Stimulated activated CD8-positive, alpha-beta memory T cell treated with anti-CD3 and anti-CD28 coated beads, Interleukin-15, amount 100 ng/mL, for 4 hours (primary cell): Measurements from ENCODE around the gene GYS1.

Experiments used
- DNase-seq, 2 donors: peaks; one replicate each; pipeline ENCODE4 v3.0.0-alpha.2; 2020; ENCODE audit warnings: low read depth in 2 of 2

GYS1 gene

DNA sequence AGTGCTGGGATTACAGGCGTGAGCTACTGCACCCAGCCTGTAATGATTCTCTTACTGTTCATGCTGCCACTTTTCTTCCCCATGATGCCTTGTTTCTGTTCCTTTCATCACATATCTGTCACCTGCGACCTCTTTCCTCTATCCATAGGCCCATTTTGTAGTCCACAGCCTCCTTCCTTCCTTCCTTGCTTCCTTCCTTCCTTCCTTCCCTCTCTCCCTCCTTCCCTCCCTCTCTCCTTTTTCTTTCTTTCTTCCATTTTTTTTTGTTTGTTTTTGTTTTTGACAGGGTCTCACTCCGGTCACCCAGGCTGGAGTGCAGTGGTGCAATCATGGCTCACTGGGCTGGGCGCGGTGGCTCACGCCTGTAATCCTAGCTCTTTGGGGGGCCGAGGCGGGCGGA is 4.2 kb downstream of the GYS1 start:
- DNase-seq, result no peak

DNA sequence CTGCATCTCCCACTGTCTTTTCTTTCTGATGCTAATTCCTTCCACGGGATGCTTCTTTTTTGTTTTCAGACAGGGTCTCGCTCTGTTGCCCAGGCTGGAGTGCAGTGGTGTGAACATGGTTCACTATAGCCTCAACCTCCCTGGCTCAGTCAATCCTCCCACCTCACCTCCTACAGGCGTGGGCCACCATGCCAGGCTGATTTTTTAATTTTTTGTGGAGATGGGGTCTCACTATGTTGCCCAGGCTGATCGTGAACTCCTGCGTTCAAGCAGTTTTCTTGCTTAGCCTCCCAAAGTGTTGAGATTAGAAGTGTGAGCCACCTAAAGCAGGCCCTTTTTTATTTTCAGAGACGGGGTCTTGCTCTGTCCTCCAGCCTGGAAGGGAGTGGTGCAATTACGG is 4.8 kb downstream of the GYS1 start:
- DNase-seq, result no peak

DNA sequence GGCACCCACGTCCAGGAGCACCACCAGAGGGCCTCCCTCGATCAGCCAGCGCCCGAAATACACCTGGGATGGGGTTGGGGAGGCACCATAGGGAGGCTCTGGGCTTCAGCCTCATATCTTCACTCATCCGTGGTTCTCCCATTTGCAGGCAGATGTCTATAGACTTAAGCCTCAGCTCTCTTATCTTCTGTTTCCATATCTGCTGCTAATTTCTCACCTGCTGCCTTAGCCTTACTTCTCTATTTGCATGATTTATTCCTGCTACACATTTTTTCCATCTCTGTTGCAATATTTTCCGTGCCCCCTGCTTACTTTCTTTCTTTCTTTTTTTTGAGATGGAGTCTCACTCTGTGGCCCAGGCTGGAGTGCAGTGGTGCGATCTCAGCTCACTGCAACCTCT is 5.8 kb downstream of the GYS1 start:
- no peak for DNase-seq

DNA sequence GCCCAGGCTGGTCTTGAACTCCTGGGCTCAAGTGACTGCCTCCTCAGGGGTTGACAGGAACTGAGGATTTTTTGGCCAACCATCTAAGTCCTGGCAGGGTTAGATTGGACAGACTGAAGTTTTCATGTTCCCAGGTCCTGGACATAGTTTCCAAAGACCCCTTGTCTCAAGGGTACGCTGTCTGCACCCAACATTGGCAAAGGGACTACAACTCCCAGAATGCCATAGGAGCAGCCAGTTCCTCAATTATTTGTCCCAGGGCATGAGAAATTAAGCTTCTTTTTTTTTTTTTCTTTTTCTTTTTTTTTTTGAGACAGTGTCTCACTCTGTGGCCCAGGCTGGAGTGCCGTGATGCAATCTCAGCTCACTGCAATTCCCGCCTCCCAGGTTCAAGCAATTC is 6.9 kb downstream of the GYS1 start:
- no peak for DNase-seq

DNA sequence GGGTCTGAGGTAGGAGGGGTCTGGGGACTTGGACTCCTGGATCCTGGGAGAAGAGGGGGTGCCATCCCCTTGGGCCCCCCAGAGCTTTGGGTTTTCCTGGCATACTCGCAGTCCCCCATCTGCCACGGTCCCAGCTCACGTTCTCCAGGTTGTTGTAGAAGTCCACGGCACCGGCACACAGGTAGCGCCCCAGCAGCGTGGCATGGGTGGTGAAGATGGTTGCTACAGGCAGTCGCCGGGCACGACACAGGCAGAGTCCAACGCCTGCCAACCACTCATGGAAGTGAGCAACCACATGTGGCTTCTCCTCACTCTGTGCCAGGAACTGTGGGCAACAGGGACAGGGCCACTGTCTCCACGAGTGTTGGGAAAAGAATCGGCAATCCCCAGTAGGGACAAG is 7.4 kb downstream of the GYS1 start:
- no peak for DNase-seq

DNA sequence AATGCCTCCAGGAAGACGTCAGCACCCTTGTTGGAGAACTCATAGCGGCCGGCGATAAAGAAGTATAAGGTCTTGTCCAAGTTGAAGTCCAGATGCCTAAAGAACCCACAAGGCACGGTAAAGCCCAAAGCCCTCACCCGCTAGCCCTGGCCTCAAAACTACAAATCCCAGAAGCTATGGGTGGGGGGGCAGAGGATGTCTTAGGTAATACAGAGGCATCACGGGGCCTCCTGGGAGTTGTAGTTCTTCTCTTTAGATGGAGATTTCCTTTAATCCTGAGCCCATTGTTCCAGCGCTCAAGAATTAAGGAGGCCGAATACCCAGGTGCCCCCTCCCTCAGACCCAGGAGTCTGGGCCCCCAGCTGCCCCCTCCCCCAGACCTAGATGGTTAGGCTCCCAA is 10.8 kb downstream of the GYS1 start:
- DNase-seq, result no peak

DNA sequence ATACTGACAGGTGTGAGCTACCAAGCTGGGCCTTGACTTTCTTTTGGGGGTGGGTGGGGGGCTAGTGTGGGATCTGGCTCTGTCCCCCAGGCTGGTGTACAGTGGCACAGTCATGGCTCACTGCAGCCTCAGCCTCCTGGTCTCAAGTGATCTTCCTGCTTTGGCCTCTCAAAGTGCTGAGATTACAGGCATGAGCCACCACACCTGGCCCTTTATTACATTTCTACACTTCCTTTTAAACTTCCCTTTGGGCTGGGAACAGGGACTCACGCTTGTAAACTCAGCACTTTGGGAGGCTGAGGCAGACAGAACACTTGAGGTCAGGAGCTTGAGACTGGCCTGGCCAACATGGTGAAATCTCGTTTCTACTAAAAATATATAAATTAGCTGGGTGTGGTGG is 16.0 kb downstream of the GYS1 start:
- DNase-seq, result no peak

DNA sequence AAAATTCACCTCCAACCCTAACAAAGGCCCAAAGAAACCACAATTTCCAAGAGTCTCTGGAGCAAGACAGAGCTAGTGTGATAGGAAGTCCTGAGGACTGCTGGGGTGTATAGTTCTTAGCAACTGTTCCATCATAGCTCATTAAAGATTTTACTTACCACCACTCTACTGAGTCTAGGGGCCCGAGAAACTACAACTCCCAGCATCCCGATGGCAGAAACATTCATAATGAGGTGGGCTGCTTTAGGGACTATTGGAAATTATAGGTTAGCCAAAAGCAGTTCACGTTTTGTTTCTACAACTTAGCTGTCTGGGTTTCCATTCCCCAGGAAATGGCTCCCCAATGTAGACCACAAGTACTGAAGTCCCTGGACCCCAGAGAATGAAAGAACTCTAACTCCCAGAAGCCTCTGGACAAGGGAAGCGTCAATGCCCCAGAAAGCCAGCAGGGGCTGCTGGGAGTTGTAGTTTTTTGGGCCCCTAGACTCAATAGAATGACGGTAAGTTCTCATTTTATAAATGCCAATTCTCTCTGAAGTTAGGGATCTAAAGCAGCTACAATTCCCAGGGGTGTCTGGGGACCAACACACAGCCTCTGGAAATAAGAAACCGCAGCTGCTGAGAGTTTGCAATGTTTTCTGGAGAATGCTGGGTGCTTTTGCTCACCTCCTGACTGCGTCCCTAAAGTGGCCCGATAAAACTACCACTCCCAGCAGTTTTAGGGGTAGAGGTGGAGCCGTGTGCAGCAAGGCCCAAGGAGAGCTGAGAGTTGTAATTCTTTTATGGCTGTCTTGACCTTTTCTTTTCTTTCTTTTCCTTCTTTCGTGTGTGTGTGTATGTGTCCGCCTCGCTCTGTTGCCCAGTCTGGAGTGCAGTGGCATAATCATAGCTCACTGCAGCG is 16.9 kb downstream of the GYS1 start:
- DNase-seq, result no peak

DNA sequence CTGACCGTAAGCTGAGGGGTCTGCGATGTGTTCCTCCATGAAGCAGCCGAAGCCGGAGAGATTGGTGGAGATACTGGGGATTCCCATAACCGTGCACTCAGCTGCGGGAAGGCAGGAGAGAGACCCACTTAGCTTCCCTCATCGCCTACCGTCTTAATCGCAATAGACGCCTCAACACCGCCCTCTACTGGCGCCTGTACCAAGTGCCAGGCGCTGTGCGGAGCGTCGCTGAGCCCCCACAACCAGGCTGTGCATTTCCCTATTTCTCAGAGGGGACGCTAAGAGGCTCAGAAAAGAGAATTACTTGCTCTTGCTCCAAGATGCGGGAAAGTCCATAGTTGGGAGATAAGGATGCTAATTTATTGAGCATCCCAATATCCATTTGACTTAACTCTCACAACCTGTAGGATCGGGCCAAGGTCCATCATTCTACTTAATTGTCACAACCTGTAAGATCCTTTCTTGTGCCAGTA is 22.1 kb downstream of the GYS1 start:
- DNase-seq, result peak; percentile 52 to 56

DNA sequence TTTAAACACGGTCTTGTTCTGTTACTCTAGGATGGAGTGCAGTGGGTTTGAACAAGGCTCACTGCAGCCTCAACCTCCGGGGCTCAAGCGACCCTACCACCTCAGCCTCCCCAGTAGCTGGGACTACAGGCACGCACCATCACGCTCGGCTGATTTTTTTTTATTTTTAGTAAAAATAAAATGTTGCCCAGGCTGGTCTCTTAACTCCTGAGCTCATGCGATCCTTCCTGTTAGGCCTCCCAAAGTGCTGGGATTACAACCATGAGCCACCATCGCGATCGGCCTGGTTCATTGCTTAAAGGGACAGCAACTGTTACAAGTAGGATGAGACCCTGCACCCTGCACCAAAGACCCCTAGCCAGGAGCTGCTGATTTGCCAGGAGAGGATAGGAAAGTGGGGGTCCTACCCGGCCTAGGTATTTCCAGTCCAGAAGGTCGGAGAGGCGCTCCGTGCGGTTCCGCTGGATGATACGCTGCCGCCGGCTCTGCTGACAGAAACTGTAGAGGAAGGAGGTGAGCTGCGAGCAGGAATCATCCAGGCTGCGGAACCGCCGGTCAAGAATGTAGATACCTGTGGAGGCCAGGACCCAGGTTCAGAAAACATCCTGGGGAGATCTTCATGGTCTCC is 22.9 kb downstream of the GYS1 start:
- no peak for DNase-seq

DNA sequence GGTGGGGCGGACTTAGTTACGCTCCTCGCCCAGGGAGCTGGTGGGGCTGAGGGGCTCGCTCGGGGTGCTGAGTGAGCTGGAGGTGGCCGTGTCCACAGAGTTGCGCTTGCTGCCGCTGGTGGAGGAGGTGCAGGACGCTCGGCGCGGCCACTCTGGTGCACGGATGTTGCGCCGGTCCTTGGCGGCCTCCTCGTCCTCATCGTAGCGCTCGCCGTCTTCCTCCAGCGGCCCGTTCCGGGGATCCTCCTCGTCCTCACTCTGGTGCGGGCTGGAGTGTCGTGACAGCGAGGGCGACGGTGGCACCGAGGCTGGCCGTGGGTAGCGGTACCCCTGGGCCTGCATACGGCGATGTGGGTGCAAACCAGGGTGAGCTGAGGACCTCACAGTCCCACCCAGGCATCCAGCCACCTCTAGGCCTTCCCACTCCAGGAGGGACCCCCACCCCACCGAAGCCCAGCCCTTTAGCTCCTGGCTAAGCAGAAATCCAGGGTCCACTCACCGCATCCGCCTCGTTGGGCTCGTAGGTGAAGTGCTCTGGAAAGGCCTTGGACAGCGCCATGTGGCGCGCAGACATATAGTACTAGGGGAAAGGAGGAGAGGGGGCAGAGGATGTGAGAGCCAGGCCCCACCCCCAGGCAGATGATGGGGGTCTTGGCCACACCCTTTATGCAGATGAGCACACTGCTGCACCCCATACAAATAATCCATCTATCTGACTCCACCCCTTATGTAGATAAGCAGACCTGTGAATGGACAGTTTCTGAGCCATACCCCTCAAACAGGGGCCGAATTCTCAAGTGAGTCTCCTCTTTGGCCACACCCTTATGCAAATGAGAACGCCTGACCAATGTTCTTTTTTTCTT is 23.6 kb downstream of the GYS1 start:
- no peak for DNase-seq

DNA sequence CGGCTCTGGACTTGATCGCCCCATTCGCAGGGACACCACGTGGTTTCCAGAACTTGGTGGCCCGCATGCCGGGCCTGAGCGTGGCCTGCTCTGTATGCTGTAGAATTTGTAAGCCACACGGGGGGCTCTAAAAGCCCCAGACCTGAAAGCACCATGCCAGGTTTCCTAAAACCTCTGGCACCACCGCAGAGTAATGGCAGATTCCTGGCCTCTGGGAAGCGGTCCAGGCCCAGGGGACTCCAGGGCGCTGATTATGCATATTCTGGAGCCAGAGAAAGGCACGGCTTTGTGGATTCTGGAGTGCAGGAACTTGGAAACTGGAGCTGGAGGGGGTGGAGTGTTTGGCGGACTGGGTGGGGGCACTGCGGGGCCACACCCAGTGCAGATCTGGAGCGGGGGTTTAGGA is 24.3 kb downstream of the GYS1 start:
- no peak for DNase-seq

DNA sequence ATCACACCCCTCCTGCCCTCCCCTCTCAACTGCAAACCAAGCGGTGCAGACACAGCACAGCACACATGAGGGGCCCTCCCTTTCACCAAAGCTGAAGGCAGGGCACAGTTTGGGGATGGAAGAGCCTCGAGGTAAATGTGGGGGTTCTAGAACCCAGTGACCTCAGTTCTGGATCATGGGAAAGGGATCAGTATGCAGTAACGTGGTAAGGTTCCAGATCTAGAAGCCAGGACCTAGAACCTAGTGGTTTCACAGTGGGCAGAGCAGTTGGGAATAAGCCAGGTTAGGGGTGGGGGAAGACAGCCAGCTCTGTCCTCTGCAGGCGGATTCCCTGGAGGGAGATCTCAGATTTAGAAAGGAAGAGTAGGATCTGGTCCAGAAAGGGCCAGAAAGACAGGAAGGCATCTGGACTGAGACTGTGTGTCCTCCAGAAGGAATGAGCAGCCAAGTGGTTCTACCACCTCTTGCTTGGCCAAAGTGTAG is 24.9 kb downstream of the GYS1 start:
- no peak for DNase-seq

DNA sequence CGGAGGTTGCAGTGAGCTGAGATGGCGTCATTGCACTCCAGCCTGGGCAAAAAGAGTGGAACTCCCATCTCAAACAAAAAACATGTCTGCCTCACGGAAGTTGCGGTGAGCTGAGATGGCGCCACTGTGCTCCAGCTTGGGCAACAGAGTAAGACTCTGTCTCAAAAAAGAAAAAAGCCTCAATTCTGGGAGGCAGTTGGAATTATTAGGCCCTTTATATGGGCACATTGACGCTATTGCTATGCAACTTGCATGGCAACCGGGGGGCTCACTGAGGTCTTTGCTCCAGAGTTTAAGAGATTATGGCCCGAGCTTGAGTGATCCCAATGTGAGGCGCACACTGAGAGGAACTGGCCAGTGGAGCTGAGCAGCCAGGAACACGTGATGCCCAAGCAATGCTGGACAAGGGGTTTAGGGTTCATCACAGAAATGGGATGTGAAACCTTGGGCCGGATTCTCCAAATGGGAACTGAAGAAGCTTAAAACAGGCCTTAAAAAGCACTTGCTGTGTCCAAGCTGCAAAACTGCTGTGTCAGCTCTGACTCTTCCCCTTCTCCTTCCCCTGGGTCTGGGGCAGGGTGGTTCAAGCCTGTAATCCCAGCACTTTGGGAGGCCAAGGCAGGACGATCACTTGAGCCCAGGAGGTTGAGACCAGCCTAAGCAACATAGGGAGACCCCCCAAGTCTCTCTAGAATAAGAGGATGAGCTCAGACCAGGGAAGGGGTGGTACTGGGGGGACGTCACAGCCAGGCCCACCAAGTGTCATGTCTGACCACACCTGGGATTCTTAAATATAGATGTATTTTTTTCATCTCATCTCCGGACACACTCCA is 25.5 kb downstream of the GYS1 start:
- no peak for DNase-seq

DNA sequence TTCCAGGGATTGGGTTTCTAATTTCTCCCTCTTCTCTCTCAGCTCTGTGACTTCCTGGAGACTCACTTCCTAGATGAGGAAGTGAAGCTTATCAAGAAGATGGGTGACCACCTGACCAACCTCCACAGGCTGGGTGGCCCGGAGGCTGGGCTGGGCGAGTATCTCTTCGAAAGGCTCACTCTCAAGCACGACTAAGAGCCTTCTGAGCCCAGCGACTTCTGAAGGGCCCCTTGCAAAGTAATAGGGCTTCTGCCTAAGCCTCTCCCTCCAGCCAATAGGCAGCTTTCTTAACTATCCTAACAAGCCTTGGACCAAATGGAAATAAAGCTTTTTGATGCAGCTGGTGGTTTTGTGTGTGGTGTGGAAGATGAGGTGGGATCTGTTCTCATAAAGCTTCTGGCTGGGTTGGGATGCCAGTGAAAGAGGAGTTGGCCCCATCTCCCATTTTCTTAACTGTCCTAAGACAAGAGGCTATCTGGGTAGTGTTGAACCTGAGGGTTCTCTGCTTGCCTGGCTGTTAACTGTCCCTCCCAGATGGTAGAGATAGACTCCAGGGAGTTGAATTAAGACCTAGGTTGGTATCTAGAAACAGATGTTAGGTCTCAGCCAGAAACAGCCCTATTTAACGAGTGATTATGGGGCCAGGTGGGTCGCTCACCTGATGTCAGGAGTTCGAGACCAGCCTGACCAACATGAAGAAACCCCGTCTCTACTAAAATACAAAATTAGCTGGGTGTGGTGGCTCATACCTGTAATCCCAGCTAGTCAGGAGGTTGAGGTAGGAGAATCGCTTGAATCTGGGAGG is 26.4 kb downstream of the GYS1 start:
- DNase-seq, result no peak

DNA sequence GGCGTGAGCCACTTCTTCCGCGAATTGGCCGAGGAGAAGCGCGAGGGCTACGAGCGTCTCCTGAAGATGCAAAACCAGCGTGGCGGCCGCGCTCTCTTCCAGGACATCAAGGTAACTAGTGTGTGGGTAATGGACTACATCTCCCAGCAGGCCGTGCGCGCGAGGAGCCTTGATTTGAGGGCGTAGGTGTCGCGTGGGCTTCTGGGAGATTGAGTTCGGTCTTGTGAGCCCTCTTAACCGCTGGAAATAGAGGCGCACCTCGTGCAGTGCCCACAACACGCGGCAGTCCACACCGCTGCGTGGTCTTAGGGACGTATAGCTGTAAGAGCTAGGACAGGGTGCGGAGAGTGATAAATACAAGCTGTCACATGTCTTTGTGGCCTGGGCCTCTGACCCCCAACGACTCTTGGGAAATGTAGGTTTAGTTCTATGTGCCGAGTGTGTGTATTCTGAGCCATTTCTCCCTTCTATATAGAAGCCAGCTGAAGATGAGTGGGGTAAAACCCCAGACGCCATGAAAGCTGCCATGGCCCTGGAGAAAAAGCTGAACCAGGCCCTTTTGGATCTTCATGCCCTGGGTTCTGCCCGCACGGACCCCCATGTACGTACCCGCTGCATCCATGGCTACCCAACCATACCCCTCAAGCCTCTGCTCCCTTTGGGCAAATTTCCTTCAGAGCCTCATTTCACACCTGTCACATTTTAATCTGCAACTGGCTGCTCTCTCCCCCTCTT is 27.1 kb downstream of the GYS1 start:
- peak; percentile 78 to 87 for DNase-seq

DNA sequence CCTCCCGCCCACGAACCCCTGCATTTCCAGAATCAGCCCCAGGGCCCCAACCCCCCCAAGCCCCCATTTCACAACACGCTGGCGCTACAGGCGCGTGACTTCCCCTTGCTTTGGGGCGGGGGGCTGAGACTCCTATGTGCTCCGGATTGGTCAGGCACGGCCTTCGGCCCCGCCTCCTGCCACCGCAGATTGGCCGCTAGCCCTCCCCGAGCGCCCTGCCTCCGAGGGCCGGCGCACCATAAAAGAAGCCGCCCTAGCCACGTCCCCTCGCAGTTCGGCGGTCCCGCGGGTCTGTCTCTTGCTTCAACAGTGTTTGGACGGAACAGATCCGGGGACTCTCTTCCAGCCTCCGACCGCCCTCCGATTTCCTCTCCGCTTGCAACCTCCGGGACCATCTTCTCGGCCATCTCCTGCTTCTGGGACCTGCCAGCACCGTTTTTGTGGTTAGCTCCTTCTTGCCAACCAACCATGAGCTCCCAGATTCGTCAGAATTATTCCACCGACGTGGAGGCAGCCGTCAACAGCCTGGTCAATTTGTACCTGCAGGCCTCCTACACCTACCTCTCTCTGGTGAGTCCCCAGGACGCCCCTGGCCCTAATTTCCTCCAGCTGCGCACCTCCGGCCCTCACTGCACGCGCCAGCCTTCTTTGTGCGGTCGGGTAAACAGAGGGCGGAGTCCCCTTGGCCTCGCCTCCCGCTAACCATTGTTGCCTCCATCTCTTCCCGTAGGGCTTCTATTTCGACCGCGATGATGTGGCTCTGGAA is 27.9 kb downstream of the GYS1 start, which contains the start of gene FTL:
FTL (plus strand) TSS at position 270 of the 766 bp plus-strand sequence; CDS start at position 469, 199 bp downstream.
- DNase-seq, result peak; percentile 74 to 77

DNA sequence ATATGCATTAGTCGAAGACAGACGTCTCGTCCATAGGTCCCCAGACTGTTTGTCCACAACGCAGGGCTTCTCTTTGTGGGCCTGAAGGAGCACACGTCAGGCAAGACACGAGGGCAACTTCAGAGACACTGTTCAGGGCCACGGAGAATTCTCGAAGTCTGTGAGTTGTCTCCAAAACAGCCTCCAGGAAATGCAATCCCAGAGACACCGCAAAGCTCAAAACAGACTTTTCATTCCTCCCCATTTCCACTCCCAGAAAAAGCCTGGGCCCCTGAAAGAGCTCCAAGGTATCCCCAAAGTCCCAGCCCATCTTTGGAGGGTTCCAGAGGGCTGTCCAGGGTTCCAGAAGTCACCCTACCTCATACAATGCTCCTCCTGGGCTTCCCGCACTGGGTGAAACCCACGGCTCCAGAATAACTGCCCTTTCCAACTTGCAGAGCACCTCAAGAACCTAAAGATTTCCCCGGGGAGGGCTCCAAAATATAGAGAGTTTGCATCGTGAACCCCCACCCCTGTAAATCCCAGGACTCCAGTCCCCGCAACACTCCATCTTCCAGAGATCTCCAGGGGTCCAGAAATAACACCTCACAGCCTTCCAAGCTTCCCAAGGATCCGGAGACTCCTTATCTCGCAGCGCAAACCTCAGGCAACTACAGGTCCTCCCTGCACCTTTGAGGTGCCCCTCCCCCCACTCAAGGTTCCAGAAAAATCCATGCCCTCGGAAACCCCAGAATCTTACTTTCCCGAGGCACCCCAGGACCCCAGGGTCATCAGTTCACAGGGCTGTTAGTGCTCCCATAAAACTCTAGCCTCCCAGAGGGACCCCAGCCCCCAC is 28.7 kb downstream of the GYS1 start:
- no peak for DNase-seq
